Vagina (tissue), 2 donors: Measurements from ENCODE around the gene GTSE1. TPM values are rescaled to one million over a fixed set of nuclear protein-coding genes. Genes with fewer than 3 reads are reported as not detected.

Experiments
- DNase-seq, 2 donors: peaks; one replicate each; pipeline ENCODE4 v3.0.0-alpha.2; 2017; ENCODE audit errors: extremely low spot score in 2 of 2
- H3K27ac ChIP-seq: fragments of 200-600 bp; sonication (generic); one replicate; pipeline ENCODE4 v1.5.1; 2019
- H3K27me3 ChIP-seq: fragments of 200-600 bp; sonication (generic); one replicate; pipeline ENCODE4 v1.5.1; 2019
- H3K36me3 ChIP-seq, 2 donors: fragments of 200-600 bp; sonication (generic); one replicate each; pipeline ENCODE4 v1.5.1; 2017 to 2019
- H3K4me1 ChIP-seq: fragments of 200-600 bp; sonication (generic); one replicate; pipeline ENCODE4 v1.5.1; 2019
- H3K4me3 ChIP-seq, 2 donors: fragments of 200-600 bp; sonication (generic); 1 replicate in 1 of 2; 2 replicates in 1 of 2; pipeline ENCODE4 v1.5.1; 2016 to 2019
- H3K9me3 ChIP-seq: fragments of 200-600 bp; sonication (generic); one replicate; pipeline ENCODE4 v1.5.1; 2019
- CTCF ChIP-seq, 3 experiments: fragments of 450-650 bp in 2 of 3; fragments of 200-600 bp in 1 of 3; sonication (generic) in 1 of 3; IDR thresholded peaks; one replicate each; pipeline ENCODE4 v1.5.1; 2017 to 2019; ENCODE audit warnings: antibody characterized with exemption in 3 of 3, mild to moderate bottlenecking in 2 of 3, moderate library complexity in 2 of 3
- POLR2A ChIP-seq, 2 donors: fragments of 450-650 bp; IDR thresholded peaks; one replicate each; pipeline ENCODE4 v1.6.1; 2017; ENCODE audit warnings: antibody characterized with exemption in 2 of 2, mild to moderate bottlenecking in 2 of 2, moderate library complexity in 2 of 2
- POLR2AphosphoS5 ChIP-seq, 2 donors: sonication (generic); formaldehyde crosslinking; IDR thresholded peaks; one replicate each; pipeline ENCODE4 v1.9.0; 2017; ENCODE audit warnings: antibody characterized with exemption in 2 of 2, mild to moderate bottlenecking in 2 of 2, low read depth in 1 of 2; ENCODE audit not compliant: insufficient read depth in 1 of 2
- intact Hi-C: fragments of 100-400 bp; cut with DNase I; formaldehyde crosslinking; loops from one replicate; pipeline ENCODE4 v1.15.1; 2023
- total RNA-seq: library from RNA; depleted of rRNA; stranded (reverse); fragments of >200 nt; gene quantifications from one replicate; pipeline ENCODE4 v1.2.3, GENCODE V29; 2016

The GTSE1 gene
- total RNA-seq, 1 donor from 2014 or later: 2.2 TPM

DNA sequence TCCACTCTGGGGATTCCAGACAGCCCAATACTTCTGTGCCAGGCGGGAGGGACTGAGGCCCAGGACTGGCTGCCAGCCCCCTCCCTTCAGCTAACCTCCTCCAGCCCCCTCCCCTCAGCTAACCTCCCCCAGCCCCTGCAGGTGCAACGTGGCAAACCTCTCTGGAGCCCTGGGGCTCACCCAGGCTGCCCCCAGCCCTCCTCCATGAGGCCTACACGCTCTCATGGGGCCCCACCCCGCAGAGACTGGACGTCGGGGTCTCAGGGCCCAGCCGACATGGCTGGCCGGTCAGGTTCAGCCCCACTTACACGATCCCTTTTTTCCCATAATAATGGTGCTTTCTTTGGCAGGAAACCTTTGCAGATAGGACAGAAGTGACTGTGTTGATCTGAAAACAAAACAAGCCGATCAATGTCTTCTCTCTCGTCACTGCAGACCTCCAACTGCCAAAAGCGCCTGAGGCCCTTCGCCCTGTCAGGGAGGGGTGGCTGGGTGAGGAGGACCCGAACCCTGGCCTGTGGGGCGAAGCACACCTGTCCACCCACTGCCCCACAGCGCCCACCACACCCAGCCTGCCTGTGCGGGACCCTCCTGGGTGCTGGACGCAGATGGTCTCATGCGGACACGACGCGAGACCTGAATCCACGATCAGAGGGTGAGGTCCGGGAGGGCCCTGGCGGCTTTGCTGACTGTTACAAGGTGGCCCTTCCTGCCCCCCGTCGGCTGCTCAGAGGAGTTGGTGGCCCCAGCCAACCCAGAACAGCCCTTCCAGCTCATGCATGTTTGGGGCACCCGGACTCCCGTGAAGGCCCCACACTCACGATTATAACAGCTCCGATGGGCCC, 72.4 kb downstream of the GTSE1 start:
- H3K27me3 ChIP-seq: no peaks in the 10 kb centered on the region
- no peak for TF ChIP-seq CTCF (IDR thresholded peaks at IDR 0.05)
- intact Hi-C loops: no loop called here

GRCh38 chr22:46369716-46370583, 73.3 kb downstream of the GTSE1 start:
- Histone ChIP-seq H3K4me3 (no peak overlapping the region), H3K36me3 (peaks cover 0 to 3% of the 10 kb centered on the region in 2 donors), H3K27me3 (no peaks in the 10 kb centered on the region), H3K9me3 (no peaks in the 10 kb centered on the region), H3K4me1 (peaks cover 19% of the 10 kb centered on the region), H3K27ac (no peak overlapping the region)
- no peak for DNase-seq
- intact Hi-C loops: loop anchor here (5.0 kb wide), 1 partner anchor 172 kb away; no protein-coding TSS in a partner anchor
- TF ChIP-seq POLR2A (IDR thresholded peaks at IDR 0.05): no peak
- no peak for TF ChIP-seq POLR2AphosphoS5 (IDR thresholded peaks at IDR 0.05; ENCODE audit: insufficient read depth in 1 of 2, low read depth in 1 of 2)
- no peak for TF ChIP-seq CTCF (IDR thresholded peaks at IDR 0.05)

More for the DNA sequence above, 72.4 kb downstream of the GTSE1 start:
- Histone ChIP-seq H3K27ac (no peak overlapping the region), H3K4me3 (no peak overlapping the region), H3K36me3 (peaks cover 0 to 8% of the 10 kb centered on the region in 2 donors), H3K4me1 (peaks cover 11% of the 10 kb centered on the region), H3K9me3 (no peaks in the 10 kb centered on the region)
- no peak for DNase-seq

GRCh38 chr22:46370584-46371291, 74.1 kb downstream of the GTSE1 start:
- H3K4me1 ChIP-seq: peaks cover 19% of the 10 kb centered on the region
- H3K9me3 ChIP-seq: no peaks in the 10 kb centered on the region
- no peaks in the 10 kb centered on the region for H3K36me3 ChIP-seq
- no peak overlapping the region for H3K4me3 ChIP-seq
- intact Hi-C loops: loop anchor here (5.0 kb wide), 1 partner anchor 172 kb away; no protein-coding TSS in a partner anchor
- no peaks in the 10 kb centered on the region for H3K27me3 ChIP-seq
- TF ChIP-seq POLR2A (IDR thresholded peaks at IDR 0.05) (no peak), POLR2AphosphoS5 (IDR thresholded peaks at IDR 0.05; ENCODE audit: insufficient read depth in 1 of 2, low read depth in 1 of 2) (no peak), CTCF (IDR thresholded peaks at IDR 0.05) (no peak)
- no peak overlapping the region for H3K27ac ChIP-seq
- no peak for DNase-seq

- peaks cover 0 to 10% of the 10 kb centered on the region in 2 donors for H3K36me3 ChIP-seq
- DNase-seq: no peak
- intact Hi-C loops: loop anchor here (5.0 kb wide), 1 partner anchor 171 kb away; no protein-coding TSS in a partner anchor
- no peak overlapping the region for H3K4me3 ChIP-seq
- H3K27me3 ChIP-seq: no peaks in the 10 kb centered on the region
- TF ChIP-seq POLR2A (IDR thresholded peaks at IDR 0.05) (no peak), POLR2AphosphoS5 (IDR thresholded peaks at IDR 0.05; ENCODE audit: insufficient read depth in 1 of 2, low read depth in 1 of 2) (no peak), CTCF (IDR thresholded peaks at IDR 0.05) (no peak)
- H3K4me1 ChIP-seq: peaks cover 19% of the 10 kb centered on the region
- no peak overlapping the region for H3K27ac ChIP-seq
- no peaks in the 10 kb centered on the region for H3K9me3 ChIP-seq
Measured at GRCh38 chr22:46371623-46372226, 75.1 kb downstream of the GTSE1 start.
